ENCODE data around the gene EXOC6B. TPM values are rescaled to one million over a fixed set of nuclear protein-coding genes. Genes with fewer than 3 reads are reported as not detected.

Gene EXOC6B
- polyA plus RNA-seq, 1 donor, result 11.5 TPM

- H3K4me1 ChIP-seq (ENCODE audit: control insufficient read depth, insufficient read depth, low read length), result peaks cover 10% of the 10 kb centered on the region
- H3K9me3 ChIP-seq (ENCODE audit: control insufficient read depth, low read depth, low read length), result no peaks in the 10 kb centered on the region
- WGBS (ENCODE audit: insufficient coverage, low lambda C conversion rate), result no CpG with 5 or more reads among the region's 18 CpGs
- H3K27me3 ChIP-seq (ENCODE audit: control insufficient read depth, insufficient read depth, low read length), result peaks cover 18% of the 10 kb centered on the region
- H3K27ac ChIP-seq (ENCODE audit: low read length), result no peak overlapping the region
- H3K4me3 ChIP-seq (ENCODE audit: low read length), result no peak overlapping the region
- H3K36me3 ChIP-seq (ENCODE audit: control insufficient read depth, insufficient read depth, low read length), result no peaks in the 10 kb centered on the region
- no peak for DNase-seq
These were observed 672.6 kb downstream of the EXOC6B start for GRCh38 chr2:72153026-72153791.

GRCh38 chr2:72150861-72151356 is 674.9 kb downstream of the EXOC6B start:
- no peak overlapping the region for H3K4me3 ChIP-seq (ENCODE audit: low read length)
- no peaks in the 10 kb centered on the region for H3K36me3 ChIP-seq (ENCODE audit: control insufficient read depth, insufficient read depth, low read length)
- WGBS (ENCODE audit: insufficient coverage, low lambda C conversion rate), result no CpG with 5 or more reads among the region's 2 CpGs
- H3K9me3 ChIP-seq (ENCODE audit: control insufficient read depth, low read depth, low read length), result peaks cover 5% of the 10 kb centered on the region
- H3K27me3 ChIP-seq (ENCODE audit: control insufficient read depth, insufficient read depth, low read length), result peaks cover 41% of the 10 kb centered on the region
- DNase-seq, result no peak
- H3K4me1 ChIP-seq (ENCODE audit: control insufficient read depth, insufficient read depth, low read length), result peaks cover 18% of the 10 kb centered on the region
- no peak overlapping the region for H3K27ac ChIP-seq (ENCODE audit: low read length)

DNA sequence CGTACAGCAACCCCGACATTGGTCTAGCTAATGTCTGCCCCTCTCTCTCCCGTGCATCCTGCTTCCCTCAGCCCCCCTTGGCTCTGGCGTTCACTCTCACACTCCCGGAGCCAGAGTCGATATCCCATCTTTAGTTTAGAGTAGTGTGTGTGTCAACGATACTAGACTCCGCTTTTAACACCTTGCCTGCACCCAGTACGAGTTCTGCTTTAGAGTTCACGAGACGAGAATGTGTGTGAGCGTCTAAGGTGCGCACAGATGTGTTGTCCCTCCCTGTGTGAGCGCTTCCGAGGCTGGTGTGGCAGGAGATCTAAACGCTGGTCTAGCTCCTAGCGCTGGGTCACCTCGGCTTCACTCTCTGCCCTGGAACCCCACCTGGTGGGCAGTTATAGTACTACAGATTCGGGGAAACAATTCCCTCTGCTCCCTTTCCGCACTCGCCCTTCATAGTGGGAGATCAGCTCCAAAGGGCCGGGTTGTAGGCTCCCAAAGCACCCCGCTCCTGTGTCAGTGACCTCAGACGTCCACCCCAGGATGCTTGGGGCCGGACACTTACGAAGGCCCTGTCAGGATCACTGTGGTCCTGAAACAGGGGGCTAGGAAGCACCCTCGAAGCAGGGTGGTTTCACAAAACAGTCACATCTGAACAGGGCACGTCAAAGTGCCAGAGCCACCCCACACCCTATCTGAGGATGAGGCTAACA is 675.5 kb downstream of the EXOC6B start:
- DNase-seq, result peak; percentile 71 to 73
- Histone ChIP-seq H3K9me3 (ENCODE audit: control insufficient read depth, low read depth, low read length) (peaks cover 5% of the 10 kb centered on the region), H3K27me3 (ENCODE audit: control insufficient read depth, insufficient read depth, low read length) (peaks cover 47% of the 10 kb centered on the region), H3K27ac (ENCODE audit: low read length) (no peak overlapping the region), H3K4me1 (ENCODE audit: control insufficient read depth, insufficient read depth, low read length) (peaks cover 20% of the 10 kb centered on the region), H3K36me3 (ENCODE audit: control insufficient read depth, insufficient read depth, low read length) (no peaks in the 10 kb centered on the region), H3K4me3 (ENCODE audit: low read length) (peak overlapping the region; percentile 46)
- WGBS (ENCODE audit: insufficient coverage, low lambda C conversion rate), result no CpG with 5 or more reads among the region's 28 CpGs

DNA sequence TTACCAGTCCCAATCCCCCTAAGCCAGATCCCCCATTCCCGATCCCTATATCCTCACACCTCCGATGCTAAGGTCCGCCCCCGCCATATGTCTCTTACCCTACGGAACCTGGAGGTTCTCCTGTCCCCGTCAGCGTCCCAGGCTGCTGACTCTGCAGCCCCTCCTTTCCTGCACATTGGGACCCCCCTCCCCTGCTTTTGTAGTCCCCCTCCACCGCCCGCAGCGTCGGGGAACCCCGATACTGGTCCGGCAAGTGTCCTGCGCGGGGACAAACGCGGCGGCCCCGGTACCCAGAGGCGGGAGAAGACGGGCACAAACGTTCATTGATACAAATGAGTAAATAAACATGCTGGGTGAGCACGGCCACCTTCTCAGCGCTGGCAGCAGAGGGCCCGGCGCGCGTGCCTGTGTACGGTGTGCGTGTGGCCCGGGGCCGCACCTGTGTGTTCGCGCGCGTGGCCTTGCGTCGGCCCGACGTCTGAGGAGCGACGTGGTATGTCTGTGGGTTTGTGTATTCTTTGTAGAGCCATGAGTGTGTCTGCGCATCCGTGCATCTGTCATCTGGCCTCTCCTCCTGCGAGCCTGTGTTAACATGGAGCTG is 676.2 kb downstream of the EXOC6B start:
- peaks cover 7% of the 10 kb centered on the region for H3K9me3 ChIP-seq (ENCODE audit: control insufficient read depth, low read depth, low read length)
- peak overlapping the region; percentile 46 for H3K4me3 ChIP-seq (ENCODE audit: low read length)
- no peaks in the 10 kb centered on the region for H3K36me3 ChIP-seq (ENCODE audit: control insufficient read depth, insufficient read depth, low read length)
- peaks cover 53% of the 10 kb centered on the region for H3K27me3 ChIP-seq (ENCODE audit: control insufficient read depth, insufficient read depth, low read length)
- peaks cover 24% of the 10 kb centered on the region for H3K4me1 ChIP-seq (ENCODE audit: control insufficient read depth, insufficient read depth, low read length)
- peak in 1 of 2 donors; percentile 47 for DNase-seq
- no peak overlapping the region for H3K27ac ChIP-seq (ENCODE audit: low read length)
- WGBS (ENCODE audit: insufficient coverage, low lambda C conversion rate), result no CpG with 5 or more reads among the region's 45 CpGs

- peak in 1 of 2 donors; percentile 53 for DNase-seq
- H3K4me3 ChIP-seq (ENCODE audit: low read length), result peak overlapping the region; percentile 46
- no peak overlapping the region for H3K27ac ChIP-seq (ENCODE audit: low read length)
- H3K9me3 ChIP-seq (ENCODE audit: control insufficient read depth, low read depth, low read length), result peaks cover 11% of the 10 kb centered on the region
- H3K4me1 ChIP-seq (ENCODE audit: control insufficient read depth, insufficient read depth, low read length), result peaks cover 29% of the 10 kb centered on the region
- no CpG with 5 or more reads among the region's 65 CpGs for WGBS (ENCODE audit: insufficient coverage, low lambda C conversion rate)
- no peaks in the 10 kb centered on the region for H3K36me3 ChIP-seq (ENCODE audit: control insufficient read depth, insufficient read depth, low read length)
- peaks cover 60% of the 10 kb centered on the region for H3K27me3 ChIP-seq (ENCODE audit: control insufficient read depth, insufficient read depth, low read length)
These were observed 676.8 kb downstream of the EXOC6B start for GRCh38 chr2:72148837-72149555.

GRCh38 chr2:72148003-72148836 is 677.6 kb downstream of the EXOC6B start:
- no peak overlapping the region for H3K27ac ChIP-seq (ENCODE audit: low read length)

DNA sequence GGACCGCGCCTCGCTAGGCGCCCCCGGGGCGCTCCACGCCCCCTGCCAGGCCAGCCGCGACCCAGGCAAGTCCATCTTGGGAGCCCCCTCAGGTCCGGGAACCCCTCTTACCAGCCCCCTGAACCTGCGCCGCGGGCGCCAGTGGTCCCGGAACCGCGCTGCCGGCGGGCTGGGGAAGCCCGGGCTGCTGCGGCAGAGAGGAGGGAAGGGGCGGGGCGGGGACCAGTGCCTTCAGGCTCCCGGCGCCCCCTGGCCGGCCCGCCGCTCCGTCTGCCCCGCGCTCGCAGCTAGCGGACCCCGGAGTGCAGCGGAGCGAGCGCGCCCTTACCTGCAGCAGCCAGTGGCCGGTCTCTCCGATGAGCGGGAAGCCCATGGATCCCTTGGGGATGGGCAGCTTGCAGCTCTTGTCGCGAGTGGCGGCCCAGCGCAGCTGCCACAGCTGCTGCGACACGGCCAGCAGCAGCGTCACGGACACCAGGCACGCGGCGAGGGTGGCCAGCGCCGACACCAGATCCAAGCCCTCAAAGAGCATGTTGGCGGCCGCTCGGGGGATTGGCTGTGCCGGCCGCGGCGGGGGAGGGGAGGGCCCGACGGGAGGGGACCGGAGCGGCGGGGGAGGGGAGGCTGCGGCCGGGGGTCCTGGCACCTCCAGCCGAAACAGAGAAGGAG is 678.4 kb downstream of the EXOC6B start, which contains the start of gene CYP26B1:
Gene CYP26B1 (minus strand): TSS at position 560 of the 669 bp plus-strand sequence. CDS start 28 bp downstream, at position 532.
- H3K9me3 ChIP-seq (ENCODE audit: control insufficient read depth, low read depth, low read length), result peaks cover 18% of the 10 kb centered on the region
- no peak within 1 kb of the TSS for H3K27ac ChIP-seq (ENCODE audit: low read length)
- peak within 1 kb of the TSS; percentile 45 for H3K4me3 ChIP-seq (ENCODE audit: low read length)
- 0% methylated on average over 1 of the region's 69 CpGs for WGBS (ENCODE audit: insufficient coverage, low lambda C conversion rate)
- H3K4me1 ChIP-seq (ENCODE audit: control insufficient read depth, insufficient read depth, low read length), result peaks cover 40% of the 10 kb centered on the region
- H3K27me3 ChIP-seq (ENCODE audit: control insufficient read depth, insufficient read depth, low read length), result peaks cover 75% of the 10 kb centered on the region
- peak in 1 of 2 donors; percentile 42 for DNase-seq
- H3K36me3 ChIP-seq (ENCODE audit: control insufficient read depth, insufficient read depth, low read length), result no peaks in the 10 kb centered on the region

More at GRCh38 chr2:72148003-72148836, 677.6 kb downstream of the EXOC6B start:
- 4% methylated on average over 7 of the region's 68 CpGs for WGBS (ENCODE audit: insufficient coverage, low lambda C conversion rate)
- Histone ChIP-seq H3K27me3 (ENCODE audit: control insufficient read depth, insufficient read depth, low read length) (peaks cover 68% of the 10 kb centered on the region), H3K4me3 (ENCODE audit: low read length) (peak overlapping the region; percentile 45), H3K4me1 (ENCODE audit: control insufficient read depth, insufficient read depth, low read length) (peaks cover 35% of the 10 kb centered on the region), H3K9me3 (ENCODE audit: control insufficient read depth, low read depth, low read length) (peaks cover 18% of the 10 kb centered on the region), H3K36me3 (ENCODE audit: control insufficient read depth, insufficient read depth, low read length) (no peaks in the 10 kb centered on the region)
- DNase-seq, result peak in 1 of 2 donors; percentile 12

DNA sequence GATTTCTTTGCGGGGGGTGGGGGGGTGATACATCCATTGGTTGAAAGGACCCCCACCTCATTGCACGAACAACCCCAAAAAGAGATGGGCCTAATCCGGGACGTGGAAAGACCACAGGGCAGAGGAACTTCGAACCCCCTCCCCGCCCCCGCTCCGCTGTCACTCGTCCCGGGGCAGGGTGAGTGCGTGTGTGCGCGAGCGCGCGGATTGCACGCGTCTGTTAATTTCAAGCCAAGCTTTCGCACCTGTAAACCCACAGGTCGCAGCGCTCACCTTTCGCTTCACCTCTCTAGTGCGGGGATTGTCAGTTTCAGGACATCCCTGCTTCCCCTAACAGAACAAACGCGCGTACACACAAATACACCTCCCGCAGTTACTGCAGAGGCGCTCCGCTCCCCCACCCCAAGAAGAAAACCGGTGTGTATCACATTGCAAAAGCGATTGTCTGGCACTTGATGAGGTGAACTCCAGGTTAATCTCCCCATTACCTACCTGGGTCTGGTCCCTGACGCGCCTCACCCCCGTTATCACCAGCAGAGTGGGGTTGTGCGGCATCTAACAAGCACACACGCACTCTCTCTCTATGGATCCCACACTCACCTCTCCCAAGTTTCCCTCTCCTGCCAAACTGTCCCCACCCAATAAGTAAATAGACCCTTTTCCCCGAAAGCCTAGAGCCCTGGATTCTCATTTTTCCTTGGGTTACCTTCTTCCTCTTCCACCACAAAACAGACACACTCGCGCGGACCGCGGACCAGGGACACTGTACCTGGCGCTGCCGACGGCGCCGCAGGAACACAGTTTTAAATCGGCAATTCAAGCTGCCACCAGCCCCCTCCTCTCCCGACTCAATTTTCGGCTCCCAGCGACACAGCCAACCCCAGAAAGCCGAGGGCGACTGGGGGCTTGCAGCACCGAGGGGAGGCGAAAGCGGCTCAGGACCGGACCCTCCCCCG is 679.2 kb downstream of the EXOC6B start:
- WGBS (ENCODE audit: insufficient coverage, low lambda C conversion rate), result no CpG with 5 or more reads among the region's 58 CpGs
- peaks cover 41% of the 10 kb centered on the region for H3K4me1 ChIP-seq (ENCODE audit: control insufficient read depth, insufficient read depth, low read length)

More for the DNA sequence above, 679.2 kb downstream of the EXOC6B start:
- Histone ChIP-seq H3K36me3 (ENCODE audit: control insufficient read depth, insufficient read depth, low read length) (no peaks in the 10 kb centered on the region), H3K9me3 (ENCODE audit: control insufficient read depth, low read depth, low read length) (peaks cover 18% of the 10 kb centered on the region), H3K27ac (ENCODE audit: low read length) (no peak overlapping the region), H3K27me3 (ENCODE audit: control insufficient read depth, insufficient read depth, low read length) (peaks cover 78% of the 10 kb centered on the region), H3K4me3 (ENCODE audit: low read length) (peak overlapping the region; percentile 27)
- DNase-seq, result peak in 1 of 2 donors; percentile 32

Data from large intestine (tissue), 3 donors.